Liver (tissue), 9 donors: ENCODE data around the gene NOS2. TPM values are rescaled to one million over a fixed set of nuclear protein-coding genes. Genes with fewer than 3 reads are reported as not detected.

Experiments
- DNase-seq: peaks from one replicate; pipeline ENCODE4 v3.0.0-alpha.2; 2017; ENCODE audit warnings: low spot score
- H3K27ac ChIP-seq, 2 donors: one replicate each; pipeline ENCODE4 v1.7.0; 2013; ENCODE audit warnings: inconsistent platforms in 2 of 2, low read length in 2 of 2, control low read depth in 1 of 2, low read depth in 1 of 2, mild to moderate bottlenecking in 1 of 2
- H3K27me3 ChIP-seq, 4 donors: one replicate each; pipeline versions ENCODE4 v1.6.1 to v1.7.0; 2013; ENCODE audit warnings: low read length in 3 of 4, inconsistent platforms in 1 of 4, mild to moderate bottlenecking in 1 of 4, moderate library complexity in 1 of 4; ENCODE audit not compliant: control insufficient read depth in 4 of 4, insufficient read depth in 4 of 4
- H3K36me3 ChIP-seq, 4 donors: one replicate each; pipeline versions ENCODE4 v1.6.1 to v1.7.0; 2013; ENCODE audit warnings: low read length in 3 of 4, mild to moderate bottlenecking in 3 of 4, low read depth in 1 of 4, moderate library complexity in 1 of 4; ENCODE audit not compliant: control insufficient read depth in 4 of 4, insufficient read depth in 3 of 4
- H3K4me1 ChIP-seq, 4 donors: one replicate each; pipeline versions ENCODE4 v1.6.1 to v1.7.0; 2013; ENCODE audit warnings: low read length in 3 of 4, mild to moderate bottlenecking in 3 of 4, moderate library complexity in 1 of 4; ENCODE audit not compliant: control insufficient read depth in 4 of 4, insufficient read depth in 4 of 4
- H3K4me3 ChIP-seq, 3 donors: one replicate each; pipeline versions ENCODE4 v1.6.1 to v1.7.0; 2013; ENCODE audit warnings: low read length in 3 of 3, control low read depth in 1 of 3, low read depth in 1 of 3, mild to moderate bottlenecking in 1 of 3
- H3K9ac ChIP-seq, 2 donors: one replicate each; pipeline ENCODE4 v1.7.0; 2013; ENCODE audit warnings: low read length in 2 of 2, mild to moderate bottlenecking in 2 of 2, moderate library complexity in 2 of 2, control low read depth in 1 of 2, low read depth in 1 of 2
- H3K9me3 ChIP-seq, 4 donors: one replicate each; pipeline versions ENCODE4 v1.6.1 to v1.7.0; 2013; ENCODE audit warnings: low read length in 3 of 4; ENCODE audit not compliant: control insufficient read depth in 4 of 4
- ATF3 ChIP-seq: IDR thresholded peaks from 2 replicates; pipeline ENCODE4 v1.6.1; 2016; ENCODE audit warnings: antibody characterized with exemption
- CTCF ChIP-seq: fragments of 150-350 bp; IDR thresholded peaks from 2 replicates; pipeline ENCODE4 v1.5.1; 2017; ENCODE audit warnings: improper control_type of control experiment, low read depth, low read length; ENCODE audit not compliant: missing input control
- FOXA1 ChIP-seq: IDR thresholded peaks from 2 replicates; pipeline ENCODE4 v1.6.1; 2016; ENCODE audit warnings: antibody characterized with exemption
- FOXA2 ChIP-seq: IDR thresholded peaks from 2 replicates; pipeline ENCODE4 v1.6.1; 2016; ENCODE audit warnings: antibody characterized with exemption
- HNF4G ChIP-seq: IDR thresholded peaks from 2 replicates; pipeline ENCODE4 v1.6.1; 2016; ENCODE audit warnings: antibody characterized with exemption
- JUND ChIP-seq, 2 donors: IDR thresholded peaks; 2 replicates each; pipeline ENCODE4 v1.6.1; 2016; ENCODE audit warnings: antibody characterized with exemption in 2 of 2
- MAX ChIP-seq: IDR thresholded peaks from 2 replicates; pipeline ENCODE4 v1.6.1; 2016; ENCODE audit warnings: antibody characterized with exemption
- RAD21 ChIP-seq, 2 donors: IDR thresholded peaks; 2 replicates each; pipeline ENCODE4 v1.6.1; 2016; ENCODE audit warnings: antibody characterized with exemption in 2 of 2, mild to moderate bottlenecking in 2 of 2
- REST ChIP-seq: IDR thresholded peaks from 2 replicates; pipeline ENCODE4 v1.6.1; 2016; ENCODE audit warnings: antibody characterized with exemption, mild to moderate bottlenecking
- SP1 ChIP-seq: IDR thresholded peaks from 2 replicates; pipeline ENCODE4 v1.6.1; 2018; ENCODE audit warnings: antibody characterized with exemption, mild to moderate bottlenecking
- TAF1 ChIP-seq: conservative IDR thresholded peaks from 2 replicates; pipeline ENCODE4 v1.6.1; 2016; ENCODE audit warnings: antibody characterized with exemption, mild to moderate bottlenecking
- YY1 ChIP-seq: IDR thresholded peaks from 2 replicates; pipeline ENCODE4 v1.6.1; 2016; ENCODE audit warnings: antibody characterized with exemption, mild to moderate bottlenecking
- ZBTB33 ChIP-seq: IDR thresholded peaks from 2 replicates; pipeline ENCODE4 v1.6.1; 2016; ENCODE audit warnings: antibody characterized with exemption
- WGBS: extraction: QIAGEN DNeasy Blood & Tissue Kit; methylation state at CpG from one replicate; pipeline ENCODE4 v1.1.7; 2013; 5-methylcytosine and 5-hydroxymethylcytosine counted together
- polyA plus RNA-seq, 2 donors: library from polyadenylated mRNA; stranded (reverse) in 1 of 2; unstranded in 1 of 2; fragments of 200-250 nt in 1 of 2; fragments of >200 nt in 1 of 2; fragmentation: Nextera tagmentation in 1 of 2; extraction: Ambion mirVana in 1 of 2; gene quantifications; one replicate each; pipeline versions ENCODE4 v1.2.1 to v1.2.3, GENCODE V29; 2013 to 2015
- total RNA-seq, 2 donors: library from RNA; depleted of rRNA; stranded (reverse); fragments of >200 nt; gene quantifications; one replicate each; pipeline ENCODE4 v1.2.3, GENCODE V29; 2014
- donor health status: healthy.
- donor health status: healthy.
- donor health status: healthy.
- donor health status: healthy.
- donor health status: healthy.

The NOS2 gene
- total and polyA plus RNA-seq, 4 donors: under 0.01 to 0.01 TPM; not detected in 2

GRCh38 chr17:27780828-27781404, 19.4 kb downstream of the NOS2 start (continued):
- TF ChIP-seq CTCF: no peak
- no peak for TF ChIP-seq YY1
- no peak for TF ChIP-seq JUND (IDR thresholded peaks at IDR 0.05)
- no peak for TF ChIP-seq HNF4G
- TF ChIP-seq ATF3: no peak

GRCh38 chr17:27780092-27780827, 20.1 kb downstream of the NOS2 start:
- DNase-seq: no peak
- 86% methylated on average over 8 of the region's 8 CpGs for WGBS
- no peak for TF ChIP-seq SP1
- no peak for TF ChIP-seq HNF4G
- no peak for TF ChIP-seq RAD21 (IDR thresholded peaks at IDR 0.05)
- TF ChIP-seq MAX: no peak
- no peak for TF ChIP-seq FOXA2
- no peak for TF ChIP-seq JUND (IDR thresholded peaks at IDR 0.05)
- no peak for TF ChIP-seq ZBTB33
- no peak for TF ChIP-seq CTCF
- TF ChIP-seq ATF3: no peak
- TF ChIP-seq FOXA1: no peak
- Histone ChIP-seq H3K27me3 (no peaks in the 10 kb centered on the region), H3K9me3 (no peaks in the 10 kb centered on the region), H3K27ac (no peak overlapping the region), H3K4me1 (peaks cover 0 to 4% (median 0%) of the 10 kb centered on the region in 4 donors), H3K4me3 (no peak overlapping the region), H3K9ac (no peak overlapping the region), H3K36me3 (no peaks in the 10 kb centered on the region)

- no peak overlapping the region for H3K9ac ChIP-seq
- no peak for DNase-seq
- H3K9me3 ChIP-seq: no peaks in the 10 kb centered on the region
- no peak overlapping the region for H3K4me3 ChIP-seq
- peaks cover 0 to 4% (median 0%) of the 10 kb centered on the region in 4 donors for H3K4me1 ChIP-seq
- no peak overlapping the region for H3K27ac ChIP-seq
- WGBS: 86% methylated on average over 4 of the region's 4 CpGs
- H3K36me3 ChIP-seq: no peaks in the 10 kb centered on the region
- H3K27me3 ChIP-seq: no peaks in the 10 kb centered on the region
- TF ChIP-seq MAX: no peak
- TF ChIP-seq SP1: no peak
- no peak for TF ChIP-seq ZBTB33
- TF ChIP-seq FOXA2: no peak
- TF ChIP-seq HNF4G: no peak
- TF ChIP-seq ATF3: no peak
- no peak for TF ChIP-seq REST
- TF ChIP-seq TAF1: no peak
- TF ChIP-seq FOXA1: no peak
These were observed 22.1 kb downstream of the NOS2 start for GRCh38 chr17:27778183-27778582.
